Brain microvascular endothelial cell (primary cell): ENCODE results near the gene SNX8.

Experiments used
- DNase-seq: peaks from one replicate; pipeline ENCODE4 v3.0.0-alpha.2; 2020
- H3K27ac ChIP-seq: fragments of 250-450 bp; sonication (Bioruptor Pico); 2 replicates; pipeline ENCODE4 v1.5.1; 2020; ENCODE audit warnings: mild to moderate bottlenecking, moderate library complexity
- H3K27me3 ChIP-seq: fragments of 250-450 bp; sonication (Bioruptor Pico); replicated peaks from 2 replicates; pipeline ENCODE4 v1.5.1; 2020; ENCODE audit warnings: mild to moderate bottlenecking
- H3K36me3 ChIP-seq: fragments of 250-450 bp; sonication (Bioruptor Pico); replicated peaks from 2 replicates; pipeline ENCODE4 v1.5.1; 2020; ENCODE audit warnings: mild to moderate bottlenecking
- H3K4me3 ChIP-seq: 2 replicates; pipeline ENCODE4 v1.5.1; 2011; ENCODE audit warnings: low read depth, mild to moderate bottlenecking, control low read depth, low read length, moderate library complexity
- in situ Hi-C: cut with HindIII; loops from 2 replicates; pipeline ENCODE4 v1.10.0; 2017; ENCODE audit warnings: low sequenced_read_pairs, low pct_ligation_motif_present
- TF ChIP-seq, protein P1 (sequence below): IDR thresholded peaks from 2 replicates; pipeline ENCODE4 v1.5.1; 2011; ENCODE audit warnings: low read depth, mild to moderate bottlenecking, moderate library complexity, low read length, control low read depth, inconsistent platforms; ENCODE audit errors: missing control alignments

SNX8 gene

DNA sequence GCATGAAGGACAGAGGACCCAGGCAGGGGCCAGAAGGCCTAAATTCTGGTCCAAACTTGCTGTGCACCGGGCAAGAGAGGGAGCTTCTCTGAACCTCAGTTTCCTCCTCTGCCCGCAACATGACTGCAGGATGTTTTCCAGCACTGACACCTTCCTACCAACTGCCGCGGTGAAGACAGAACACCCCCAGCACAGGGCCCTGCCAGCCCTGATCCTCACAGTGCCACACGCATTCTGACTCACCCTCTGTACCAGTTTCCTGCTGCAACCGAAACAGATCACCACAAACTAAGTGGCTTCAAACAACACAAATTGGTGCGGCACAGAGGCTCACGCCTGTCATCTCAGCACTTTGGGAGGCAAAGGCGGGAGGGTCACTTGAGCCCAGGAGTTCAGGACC is 99.6 kb downstream of the SNX8 start:
- peaks cover 63% of the 10 kb centered on the region for H3K36me3 ChIP-seq
- TF ChIP-seq, protein P1, sequence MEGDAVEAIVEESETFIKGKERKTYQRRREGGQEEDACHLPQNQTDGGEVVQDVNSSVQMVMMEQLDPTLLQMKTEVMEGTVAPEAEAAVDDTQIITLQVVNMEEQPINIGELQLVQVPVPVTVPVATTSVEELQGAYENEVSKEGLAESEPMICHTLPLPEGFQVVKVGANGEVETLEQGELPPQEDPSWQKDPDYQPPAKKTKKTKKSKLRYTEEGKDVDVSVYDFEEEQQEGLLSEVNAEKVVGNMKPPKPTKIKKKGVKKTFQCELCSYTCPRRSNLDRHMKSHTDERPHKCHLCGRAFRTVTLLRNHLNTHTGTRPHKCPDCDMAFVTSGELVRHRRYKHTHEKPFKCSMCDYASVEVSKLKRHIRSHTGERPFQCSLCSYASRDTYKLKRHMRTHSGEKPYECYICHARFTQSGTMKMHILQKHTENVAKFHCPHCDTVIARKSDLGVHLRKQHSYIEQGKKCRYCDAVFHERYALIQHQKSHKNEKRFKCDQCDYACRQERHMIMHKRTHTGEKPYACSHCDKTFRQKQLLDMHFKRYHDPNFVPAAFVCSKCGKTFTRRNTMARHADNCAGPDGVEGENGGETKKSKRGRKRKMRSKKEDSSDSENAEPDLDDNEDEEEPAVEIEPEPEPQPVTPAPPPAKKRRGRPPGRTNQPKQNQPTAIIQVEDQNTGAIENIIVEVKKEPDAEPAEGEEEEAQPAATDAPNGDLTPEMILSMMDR = no peak
- in situ Hi-C loops = no loop called here

DNA sequence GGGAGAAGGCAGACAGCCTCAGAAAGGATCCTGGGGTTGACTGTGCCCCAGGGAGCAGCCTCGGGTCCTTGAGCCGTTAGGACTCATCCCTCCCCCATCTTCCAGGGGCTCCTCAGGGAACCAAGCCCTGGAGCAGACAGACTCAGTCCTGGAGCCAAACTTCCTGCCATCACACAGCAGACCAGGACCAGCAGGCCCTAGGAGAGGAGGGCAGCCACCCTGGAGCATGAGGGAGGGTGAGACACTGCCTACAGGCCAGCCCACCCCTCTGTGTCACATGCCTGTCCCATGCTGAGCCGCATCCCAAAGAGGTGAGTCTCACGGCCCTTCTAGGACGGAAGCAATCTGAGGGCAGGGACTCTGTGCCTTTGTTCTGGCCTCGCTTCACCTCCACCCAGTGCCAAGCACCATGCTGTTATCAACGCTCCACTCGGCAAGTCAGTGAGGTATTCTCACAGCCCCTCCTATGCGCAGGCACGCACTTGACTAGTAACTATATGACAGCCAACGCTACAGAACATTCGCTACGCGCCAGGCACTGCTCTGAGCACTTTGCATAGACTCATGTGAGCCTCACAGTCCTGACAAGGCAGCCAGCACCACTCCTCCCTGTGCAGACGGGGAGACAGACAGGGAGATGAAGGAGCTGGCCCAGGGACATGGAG is 100.6 kb downstream of the SNX8 start:
- in situ Hi-C loops = no loop called here
- peaks cover 63% of the 10 kb centered on the region for H3K36me3 ChIP-seq

More for the DNA sequence above, 99.6 kb downstream of the SNX8 start:
- Histone ChIP-seq H3K27me3 (no peaks in the 10 kb centered on the region), H3K4me3 (no peak overlapping the region), H3K27ac (no peak overlapping the region)
- DNase-seq = no peak

DNA sequence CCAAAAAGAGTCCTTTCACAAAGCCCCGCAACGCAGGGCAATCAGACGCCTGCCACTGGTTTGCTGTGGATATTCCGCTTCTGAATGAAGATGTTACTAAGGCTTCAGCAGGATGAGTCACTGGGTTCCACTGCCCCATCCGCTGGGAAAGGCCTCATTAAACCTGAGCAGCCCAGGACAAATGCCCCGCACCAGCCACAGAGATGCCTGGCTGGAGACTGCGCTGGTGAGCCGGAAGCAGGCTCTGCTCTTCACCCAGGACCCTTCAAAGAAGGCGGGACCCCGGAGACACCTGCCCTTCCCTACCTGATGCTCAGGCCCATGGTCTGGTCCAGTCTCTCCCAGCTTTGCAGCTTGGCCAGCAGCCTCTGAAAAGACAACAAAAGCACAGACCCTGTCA is 101.3 kb downstream of the SNX8 start:
- in situ Hi-C loops = no loop called here
- no peak for DNase-seq
- peaks cover 65% of the 10 kb centered on the region for H3K36me3 ChIP-seq
- TF ChIP-seq, protein P1 = no peak
- no peaks in the 10 kb centered on the region for H3K27me3 ChIP-seq
- H3K4me3 ChIP-seq = no peak overlapping the region
- H3K27ac ChIP-seq = no peak overlapping the region

More for the DNA sequence above, 100.6 kb downstream of the SNX8 start:
- H3K27ac ChIP-seq = no peak overlapping the region
- TF ChIP-seq, protein P1 = no peak
- no peaks in the 10 kb centered on the region for H3K27me3 ChIP-seq
- DNase-seq = no peak
- no peak overlapping the region for H3K4me3 ChIP-seq

DNA sequence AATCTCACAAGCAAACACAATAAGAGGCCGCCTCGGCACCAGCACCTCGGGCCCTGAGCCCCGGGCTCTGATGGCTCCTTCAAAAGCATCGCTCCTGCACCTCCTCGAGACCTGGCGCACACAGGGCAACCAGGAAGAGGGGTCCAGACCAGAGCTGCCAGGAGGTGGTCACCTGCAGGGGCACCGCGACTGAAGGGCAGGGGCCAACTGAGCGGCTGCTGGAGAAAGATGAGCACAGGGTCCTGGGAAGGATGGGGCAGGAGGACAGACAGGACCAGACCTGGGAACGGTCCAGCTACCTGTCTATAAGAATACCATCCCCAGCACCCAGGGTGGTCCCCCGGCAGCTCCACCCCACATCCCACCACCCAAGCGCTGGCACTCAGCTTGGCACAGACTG is 102.3 kb downstream of the SNX8 start:
- Histone ChIP-seq H3K27ac (no peak overlapping the region), H3K27me3 (no peaks in the 10 kb centered on the region), H3K36me3 (peaks cover 57% of the 10 kb centered on the region), H3K4me3 (no peak overlapping the region)
- in situ Hi-C loops = no loop called here
- TF ChIP-seq, protein P1 = no peak
- DNase-seq = no peak

DNA sequence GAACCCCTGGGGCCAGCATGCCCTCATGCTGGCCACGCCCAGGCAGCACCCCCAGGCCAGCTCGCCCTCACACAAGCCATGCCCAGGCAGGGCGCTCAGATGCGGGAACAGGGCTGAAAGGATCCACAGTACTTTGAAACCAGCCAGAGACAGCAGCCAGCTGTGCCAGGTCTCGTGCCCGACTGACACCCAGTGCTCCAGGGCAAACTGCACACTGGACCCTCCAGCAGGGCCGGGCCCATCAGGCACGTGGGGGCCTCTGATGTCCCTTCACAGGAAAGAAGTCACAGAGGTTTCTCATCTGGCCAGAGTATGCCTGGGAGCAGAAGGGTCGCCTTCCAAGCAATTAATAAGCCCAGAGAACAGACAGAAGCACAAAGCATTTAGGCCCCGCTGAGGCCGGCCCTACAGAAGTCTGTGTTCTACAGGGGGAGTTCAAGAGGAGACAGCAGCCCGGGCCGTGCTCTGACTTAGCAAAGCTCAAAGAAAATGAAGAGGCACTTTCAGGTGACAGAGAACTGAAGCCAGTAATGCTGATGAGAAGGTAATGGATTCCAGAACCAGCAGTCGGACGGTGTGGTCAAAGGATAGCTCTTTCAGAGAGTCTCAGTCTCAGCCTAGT is 102.9 kb downstream of the SNX8 start:
- Histone ChIP-seq H3K4me3 (no peak overlapping the region), H3K27ac (no peak overlapping the region), H3K27me3 (no peaks in the 10 kb centered on the region), H3K36me3 (peaks cover 51% of the 10 kb centered on the region)
- DNase-seq = no peak
- in situ Hi-C loops = no loop called here
- TF ChIP-seq, protein P1 = no peak
